Epithelial cell of proximal tubule (primary cell): ENCODE data around the gene B4GALNT3. TPM values are rescaled to one million over a fixed set of nuclear protein-coding genes. Genes with fewer than 3 reads are reported as not detected.

Source experiments
- DNase-seq: peaks from one replicate; pipeline ENCODE4 v3.0.0-alpha.2; 2011; ENCODE audit warnings: low read depth
- H3K4me3 ChIP-seq: 2 replicates; pipeline ENCODE4 v1.5.1; 2011; ENCODE audit warnings: low read depth, mild to moderate bottlenecking, low read length
- CTCF ChIP-seq: conservative IDR thresholded peaks from 2 replicates; pipeline ENCODE4 v1.5.1; 2012; ENCODE audit warnings: low read depth, mild to moderate bottlenecking, low read length
- total RNA-seq: library from RNA; depleted of rRNA; stranded (reverse); fragments of >200 nt; gene quantifications from 2 replicates; pipeline ENCODE4 v1.2.3, GENCODE V29; 2015

B4GALNT3 gene
- total RNA-seq, 1 donor from 2014 or later = 7.1 TPM

- TF ChIP-seq CTCF = no peak
- DNase-seq = no peak
- no peak overlapping the region for H3K4me3 ChIP-seq
These were observed 60.4 kb downstream of the B4GALNT3 start for GRCh38 chr12:520119-520518.

GRCh38 chr12:522692-523378 is 63.1 kb downstream of the B4GALNT3 start:
- H3K4me3 ChIP-seq = no peak overlapping the region
- DNase-seq = no peak
- TF ChIP-seq CTCF = no peak

- no peak for DNase-seq
- H3K4me3 ChIP-seq = no peak overlapping the region
- no peak for TF ChIP-seq CTCF
These were observed 64.6 kb downstream of the B4GALNT3 start for GRCh38 chr12:524167-524951.

GRCh38 chr12:526089-526488 is 66.3 kb downstream of the B4GALNT3 start:
- H3K4me3 ChIP-seq = no peak overlapping the region
- TF ChIP-seq CTCF = no peak
- DNase-seq = no peak

GRCh38 chr12:527241-527640 is 67.5 kb downstream of the B4GALNT3 start:
- TF ChIP-seq CTCF = no peak
- DNase-seq = no peak
- H3K4me3 ChIP-seq = no peak overlapping the region

- TF ChIP-seq CTCF = no peak
- H3K4me3 ChIP-seq = no peak overlapping the region
- no peak for DNase-seq
These were observed 68.0 kb downstream of the B4GALNT3 start for GRCh38 chr12:527729-528128.
